ENCODE results near the gene COL4A6.

COL4A6 gene

DNA sequence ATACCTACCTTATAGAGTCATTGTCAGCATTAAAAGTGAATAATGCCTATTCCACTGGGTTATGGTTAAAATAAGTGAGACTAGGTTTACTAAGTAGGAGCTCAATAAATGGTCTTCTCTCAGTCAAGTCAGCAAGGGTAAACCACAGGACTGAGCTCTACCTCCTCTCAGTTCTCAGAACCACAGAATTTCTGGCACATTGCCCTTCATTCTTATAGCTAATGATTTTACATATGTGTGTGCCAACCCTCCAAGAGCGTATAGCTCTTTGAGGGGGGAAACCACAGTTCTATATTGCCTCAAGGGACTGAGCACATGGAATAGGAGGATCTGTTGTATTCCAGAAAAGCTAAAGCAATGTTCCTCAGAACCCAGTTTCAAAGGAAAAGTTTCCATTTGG, 221.8 kb downstream of the COL4A6 start:
- no peak for DNase-seq (ENCODE audit: low spot score)

DNA sequence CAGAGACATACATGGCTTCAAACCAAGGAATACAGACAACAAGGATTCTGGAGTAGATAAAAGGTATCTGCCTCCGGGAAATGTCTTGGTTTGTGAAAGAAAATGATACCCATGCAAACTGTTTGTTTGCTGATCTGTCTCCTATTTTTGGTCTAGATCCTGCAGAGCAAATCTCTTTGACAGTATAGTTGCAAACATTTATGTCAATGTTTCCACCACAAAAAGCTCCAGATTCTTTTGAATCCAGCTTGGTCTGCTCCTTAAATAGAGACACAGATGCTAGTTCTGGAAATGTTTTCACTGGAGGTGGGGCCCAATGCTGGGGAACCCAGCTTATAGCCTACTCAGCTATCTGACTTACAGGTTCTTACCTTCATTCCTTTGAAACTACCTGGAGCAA, 226.9 kb downstream of the COL4A6 start:
- DNase-seq (ENCODE audit: low spot score): no peak

DNA sequence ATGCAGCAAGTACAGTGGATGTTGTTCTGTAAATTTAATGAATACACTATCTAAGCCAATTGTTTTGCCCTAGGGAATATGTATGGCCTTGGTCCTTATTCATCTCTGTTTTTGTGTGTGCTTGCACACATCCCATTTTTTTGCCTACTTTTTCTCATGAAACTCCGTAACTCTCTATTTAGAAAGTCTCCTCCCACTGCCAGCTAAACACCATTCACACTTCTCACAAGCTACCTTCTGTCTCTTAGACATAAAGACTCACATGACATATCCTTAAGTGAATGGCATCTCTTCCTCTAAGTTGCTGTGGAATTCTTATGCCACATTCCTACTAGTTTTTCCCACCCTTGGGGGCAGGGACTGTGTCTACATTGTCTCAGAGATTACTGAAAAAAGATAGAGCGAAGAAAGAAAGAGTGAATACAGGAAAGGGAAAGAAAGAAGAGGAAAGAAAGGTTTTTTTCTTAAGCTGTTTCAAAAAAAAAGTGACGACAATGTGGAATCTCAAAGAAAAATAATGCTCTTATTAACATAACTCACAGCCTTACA, 229.1 kb downstream of the COL4A6 start:
- DNase-seq (ENCODE audit: low spot score): no peak

DNA sequence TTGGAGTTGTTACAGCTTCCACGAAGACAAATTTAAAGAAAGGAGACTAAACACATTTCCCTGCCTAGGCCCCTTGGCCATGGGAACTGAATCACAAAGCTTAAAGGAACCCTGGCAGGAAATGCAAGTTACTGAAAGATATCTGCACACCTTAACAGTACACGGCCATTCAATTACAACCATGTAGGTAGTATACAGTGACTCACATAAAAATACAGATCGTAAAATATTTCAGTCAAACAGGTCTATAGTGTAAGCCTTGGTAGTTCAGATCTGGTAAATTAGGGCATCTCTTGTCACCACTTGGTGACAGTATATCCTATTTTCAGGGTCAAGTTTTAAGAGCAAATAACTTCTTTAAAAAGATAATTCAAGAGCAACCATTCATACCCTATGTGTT, 234.7 kb downstream of the COL4A6 start:
- no peak for DNase-seq (ENCODE audit: low spot score)

DNA sequence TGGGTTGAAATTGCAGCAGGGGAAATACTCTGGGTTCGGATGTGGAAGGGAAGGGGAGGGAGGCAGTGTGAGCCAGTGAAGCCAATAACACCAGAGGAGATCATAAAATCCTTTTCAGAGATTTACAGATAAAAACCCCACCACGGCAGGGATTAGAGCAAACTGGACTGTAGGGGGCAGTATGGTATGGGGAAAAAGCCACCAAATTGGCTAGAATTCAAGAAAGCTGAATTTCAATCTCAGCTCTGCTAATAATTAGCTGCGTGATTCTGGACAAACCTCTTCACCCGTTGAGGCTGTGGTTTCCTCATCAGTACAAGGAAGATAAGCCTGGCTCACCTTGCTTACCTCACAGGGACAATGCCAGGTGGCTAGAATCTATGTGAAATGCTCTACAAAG, 238.5 kb downstream of the COL4A6 start:
- no peak for DNase-seq (ENCODE audit: low spot score)

DNA sequence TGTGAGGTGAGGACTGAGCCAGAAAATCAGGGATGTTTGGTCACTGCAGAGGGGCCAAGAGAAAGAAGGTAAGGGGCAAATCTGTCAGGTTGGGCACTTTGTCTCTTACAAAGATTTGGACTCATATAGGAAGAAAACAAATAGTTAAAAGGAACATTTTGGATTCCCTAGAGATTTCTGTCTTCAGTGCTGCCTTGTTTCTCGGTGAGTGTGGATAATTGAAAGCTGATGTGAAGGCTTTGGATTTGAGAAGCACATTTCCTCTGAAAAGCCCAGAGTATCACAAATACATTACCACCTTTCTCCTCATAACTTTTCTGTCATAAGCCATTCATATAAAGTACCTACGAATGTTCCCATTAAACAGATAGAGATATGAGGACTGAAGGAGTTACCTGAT, 239.2 kb downstream of the COL4A6 start:
- DNase-seq (ENCODE audit: low spot score): no peak

DNA sequence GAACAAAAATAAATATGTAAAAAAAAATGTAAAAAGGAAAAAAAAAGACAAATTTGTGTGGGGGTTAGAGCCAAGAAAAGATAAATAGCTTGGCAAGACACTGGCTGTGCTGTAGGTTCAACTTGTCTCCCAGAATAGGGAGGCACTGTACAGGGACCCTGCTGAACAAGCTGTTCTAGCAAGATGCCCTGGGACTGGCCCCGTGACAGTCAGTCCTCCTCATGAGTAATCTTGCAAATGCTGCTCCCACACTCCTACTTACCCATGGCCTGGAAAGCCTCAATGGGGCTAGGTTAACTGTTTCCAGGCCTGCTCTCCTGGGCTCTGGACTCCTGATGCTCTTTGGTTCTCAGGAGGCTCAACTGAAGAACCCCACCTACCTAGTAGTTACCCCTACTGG, 239.8 kb downstream of the COL4A6 start:
- DNase-seq (ENCODE audit: low spot score): no peak

DNA sequence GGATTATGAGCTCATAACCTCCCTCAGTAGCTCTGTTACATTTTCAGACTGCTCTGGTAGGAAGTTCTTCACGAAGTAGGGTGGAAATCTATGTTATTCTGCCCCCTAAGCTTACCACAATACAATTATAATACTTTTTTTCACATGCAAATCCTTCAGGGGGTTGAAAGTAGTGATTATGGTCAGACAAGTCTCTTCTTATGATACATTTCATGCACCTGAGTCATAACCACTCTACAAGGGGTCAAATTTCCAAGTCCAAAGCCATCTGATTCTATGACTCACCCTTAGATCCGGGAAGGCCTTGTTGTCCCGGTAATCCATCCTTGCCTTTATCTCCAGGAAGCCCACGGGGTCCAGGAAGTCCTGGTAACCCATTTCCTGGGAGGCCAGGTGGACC, 251.4 kb downstream of the COL4A6 start:
- DNase-seq (ENCODE audit: low spot score): no peak

DNA sequence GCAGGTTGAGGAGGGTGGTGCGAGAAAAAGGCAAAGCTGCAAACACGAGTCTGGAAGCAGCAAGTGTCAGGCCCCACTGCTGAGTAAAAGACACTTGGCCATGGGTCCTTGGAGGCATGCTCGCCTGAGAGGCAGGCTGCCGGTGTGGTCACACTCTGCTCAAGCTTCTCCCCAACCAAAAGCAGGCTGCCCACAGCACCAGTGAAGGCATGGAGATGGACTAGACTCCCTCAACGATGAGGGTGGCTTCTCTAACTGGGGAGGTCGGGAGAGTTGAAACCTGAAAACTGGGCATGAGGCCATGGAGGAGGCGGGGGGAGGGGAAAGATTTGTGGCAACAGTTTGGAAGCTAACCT, 260.1 kb downstream of the COL4A6 start:
- no peak for DNase-seq (ENCODE audit: low spot score)

DNA sequence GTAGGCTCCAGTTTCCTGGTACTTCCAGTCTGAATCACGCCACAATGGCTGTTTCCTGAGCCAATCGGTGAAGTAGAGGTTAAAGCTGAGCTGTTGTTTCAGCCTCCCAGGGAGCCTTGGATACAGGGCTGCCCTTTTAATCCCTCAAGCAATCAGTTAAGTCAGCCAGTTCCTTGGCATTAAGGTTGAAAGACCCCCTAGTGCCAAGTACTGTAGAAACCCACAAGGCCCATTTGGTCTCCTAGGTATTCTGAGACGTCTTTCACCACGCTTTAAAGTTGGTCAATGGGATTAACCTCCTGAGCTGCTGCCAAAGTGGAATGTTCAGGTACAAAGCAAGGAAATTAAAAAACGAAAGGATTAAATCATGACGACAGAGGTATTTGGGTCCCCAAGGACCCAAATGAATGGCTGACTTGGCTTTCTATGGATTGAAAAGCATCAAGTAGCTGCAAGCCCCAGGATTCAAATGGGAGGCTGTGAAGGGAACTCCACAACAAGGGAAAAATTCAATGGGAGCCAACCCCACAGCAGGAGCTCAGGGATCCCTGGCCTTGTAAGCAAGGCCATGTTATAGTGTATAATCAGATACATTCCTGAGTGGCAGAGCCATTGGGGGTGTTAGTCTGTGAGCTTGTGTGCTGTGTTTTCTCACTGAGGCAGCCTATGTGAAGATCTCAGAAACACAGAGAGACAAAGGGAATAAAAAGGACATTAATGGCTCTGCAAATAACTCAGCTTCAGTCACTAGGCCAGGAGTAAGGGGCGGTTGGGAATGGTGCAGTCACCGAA, 260.7 kb downstream of the COL4A6 start:
- no peak for DNase-seq (ENCODE audit: low spot score)

DNA sequence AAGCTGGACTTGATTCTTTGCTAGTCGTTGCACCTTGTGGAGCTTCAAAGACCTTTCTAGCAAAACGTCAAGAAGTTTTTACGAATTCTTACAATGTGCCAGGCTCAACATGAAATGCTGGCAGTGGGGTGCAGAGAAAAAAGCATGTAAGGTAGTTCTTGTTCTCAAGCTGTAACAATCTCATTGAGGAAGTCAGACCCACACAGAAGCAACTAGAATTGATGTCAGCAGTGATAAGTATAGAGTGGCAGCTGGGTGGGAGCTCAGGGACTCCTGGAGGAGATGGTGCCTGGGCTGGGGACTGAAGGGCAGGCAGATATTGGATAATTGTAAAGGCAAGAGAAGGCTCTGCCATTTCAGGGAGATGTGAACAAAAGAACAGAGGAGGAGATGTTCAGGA, 264.3 kb downstream of the COL4A6 start:
- DNase-seq (ENCODE audit: low spot score): no peak

DNA sequence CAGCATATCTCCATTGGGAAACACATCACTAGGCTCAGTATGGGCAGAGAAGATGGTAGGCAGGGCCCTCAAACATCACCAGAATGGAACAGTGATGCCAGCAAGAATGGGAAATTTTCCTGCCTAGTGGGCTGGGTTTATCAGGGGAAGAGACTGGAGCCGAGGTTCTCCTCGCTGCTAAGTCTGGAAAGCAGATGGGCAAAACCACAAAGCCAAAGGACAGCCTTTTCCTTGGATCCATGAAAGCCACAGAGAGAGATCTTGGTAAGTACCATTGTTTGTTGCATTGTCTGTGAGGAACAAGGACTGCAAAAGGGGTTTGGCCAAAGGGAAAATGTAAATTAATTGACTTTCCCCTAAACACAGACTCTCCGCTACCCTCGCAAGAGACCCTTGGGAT, 266.6 kb downstream of the COL4A6 start:
- DNase-seq (ENCODE audit: low spot score): no peak

DNA sequence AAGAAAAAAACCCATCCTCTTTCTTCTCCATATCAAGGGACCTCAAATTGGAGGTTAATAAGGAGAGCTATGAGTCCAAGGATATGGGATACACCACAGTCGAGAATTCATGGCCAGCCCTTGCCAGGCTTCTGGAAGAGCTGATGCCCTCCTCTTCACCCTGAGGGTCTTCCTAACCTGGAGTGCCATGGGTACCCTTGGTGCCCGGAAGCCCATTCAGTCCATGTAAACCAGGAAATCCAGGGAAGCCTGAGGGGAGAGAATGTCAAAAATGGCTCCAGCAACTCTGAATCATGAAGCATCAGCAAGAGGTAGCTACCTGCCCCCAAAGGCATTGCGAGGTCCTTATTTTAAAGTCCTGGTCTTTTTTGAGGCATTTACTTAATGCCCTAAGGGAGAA, 268.5 kb downstream of the COL4A6 start:
- DNase-seq (ENCODE audit: low spot score): no peak

DNA sequence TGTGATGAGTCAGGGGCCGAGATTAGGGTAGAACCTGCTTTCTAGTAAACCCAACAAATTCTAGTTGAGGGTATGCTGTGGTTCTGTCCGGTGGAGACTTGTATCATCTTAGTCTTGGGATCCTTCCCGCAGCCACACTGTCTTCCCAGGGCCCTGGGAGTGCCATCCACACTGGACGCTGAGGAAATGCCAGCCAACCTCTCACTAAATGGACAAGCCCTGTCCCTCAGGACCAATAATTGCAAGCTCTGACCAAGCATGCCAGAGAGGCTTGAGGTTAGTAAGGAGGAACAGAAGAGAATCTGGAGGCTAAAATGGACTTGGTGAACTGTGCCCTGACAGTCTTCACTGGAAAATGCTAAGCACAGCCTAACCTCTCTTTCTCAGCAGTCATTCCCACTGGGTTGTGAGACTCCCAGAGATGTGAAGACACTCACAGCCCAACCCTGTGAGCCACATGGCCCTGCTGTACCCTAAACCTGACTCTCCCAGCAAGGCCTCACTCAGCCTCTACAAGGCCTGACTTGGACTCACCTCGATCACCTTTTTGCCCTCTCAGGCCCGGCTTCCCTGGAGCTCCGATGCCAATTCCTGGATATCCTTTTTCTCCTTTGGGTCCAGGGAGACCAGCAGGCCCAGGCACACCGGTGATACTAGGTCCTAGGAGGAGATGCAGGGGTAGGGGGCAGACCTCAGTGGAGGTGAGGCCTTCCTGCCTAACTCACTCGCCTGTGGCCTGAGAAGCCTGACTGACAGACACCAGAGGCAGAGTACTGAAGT, 269.1 kb downstream of the COL4A6 start:
- no peak for DNase-seq (ENCODE audit: low spot score)

DNA sequence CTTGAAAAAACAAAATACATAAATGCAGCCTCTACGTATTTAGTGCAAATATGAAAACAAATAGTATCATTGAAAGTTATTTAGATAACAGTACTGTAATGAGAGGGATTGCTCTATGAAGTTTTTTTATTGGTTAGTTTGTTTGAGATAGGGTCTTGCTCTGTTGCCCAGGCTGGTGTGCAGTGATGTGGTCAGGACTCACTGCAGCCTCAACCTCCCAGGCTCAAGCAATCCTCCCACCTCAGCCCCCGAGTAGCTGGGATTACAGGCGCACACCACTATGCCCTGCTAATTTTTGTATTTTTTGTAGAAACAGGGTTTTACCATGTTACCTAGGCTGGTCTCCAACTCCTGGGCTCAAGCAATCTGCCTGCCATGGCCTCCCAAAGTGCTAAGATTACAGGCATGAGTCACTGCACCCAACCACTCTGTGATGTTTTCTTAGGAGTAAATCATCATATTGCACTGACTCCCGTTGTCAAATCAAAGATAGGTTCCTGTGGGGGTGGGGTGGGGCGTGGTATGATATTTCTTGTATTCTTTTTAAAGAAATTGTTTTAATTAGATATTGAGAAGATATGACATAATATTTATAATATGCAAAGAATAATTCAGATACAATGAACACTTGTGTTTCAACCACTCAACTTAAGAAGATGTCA, 270.9 kb downstream of the COL4A6 start:
- no peak for DNase-seq (ENCODE audit: low spot score)

DNA sequence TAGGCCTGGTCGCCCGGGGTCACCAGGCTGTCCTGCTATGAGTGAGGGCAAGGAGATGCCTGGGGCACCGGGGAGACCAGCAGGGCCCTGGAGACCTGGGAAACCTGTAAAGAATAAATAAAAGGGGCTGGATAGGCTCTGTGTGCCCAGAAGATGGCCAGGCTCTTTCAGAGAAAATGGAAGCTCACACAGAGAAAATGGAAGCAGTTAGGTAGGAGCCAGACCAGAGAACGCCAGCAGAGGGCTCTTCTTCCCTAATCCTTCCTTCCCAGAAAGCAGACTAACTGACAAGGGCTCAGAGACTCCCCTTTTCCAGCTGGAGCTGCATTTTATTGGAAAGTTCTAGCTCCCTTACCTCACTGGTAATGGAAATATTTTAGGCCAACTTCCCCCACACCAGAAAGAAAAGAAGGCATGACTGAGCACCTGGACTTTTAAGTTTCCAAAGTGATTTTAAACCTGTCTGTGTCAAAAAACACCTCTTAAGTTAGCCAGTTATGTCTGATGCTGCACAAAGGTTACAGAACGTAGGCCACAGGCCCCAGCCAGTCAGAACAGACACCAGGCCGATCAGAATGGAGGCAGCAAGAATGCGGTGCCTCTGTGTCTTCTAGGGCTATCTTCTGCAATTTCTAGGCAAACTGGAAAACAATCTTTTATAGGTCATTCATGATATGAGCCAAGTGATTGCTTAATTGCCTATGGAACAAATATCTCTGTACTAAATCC, 272.7 kb downstream of the COL4A6 start:
- no peak for DNase-seq (ENCODE audit: low spot score)

DNA sequence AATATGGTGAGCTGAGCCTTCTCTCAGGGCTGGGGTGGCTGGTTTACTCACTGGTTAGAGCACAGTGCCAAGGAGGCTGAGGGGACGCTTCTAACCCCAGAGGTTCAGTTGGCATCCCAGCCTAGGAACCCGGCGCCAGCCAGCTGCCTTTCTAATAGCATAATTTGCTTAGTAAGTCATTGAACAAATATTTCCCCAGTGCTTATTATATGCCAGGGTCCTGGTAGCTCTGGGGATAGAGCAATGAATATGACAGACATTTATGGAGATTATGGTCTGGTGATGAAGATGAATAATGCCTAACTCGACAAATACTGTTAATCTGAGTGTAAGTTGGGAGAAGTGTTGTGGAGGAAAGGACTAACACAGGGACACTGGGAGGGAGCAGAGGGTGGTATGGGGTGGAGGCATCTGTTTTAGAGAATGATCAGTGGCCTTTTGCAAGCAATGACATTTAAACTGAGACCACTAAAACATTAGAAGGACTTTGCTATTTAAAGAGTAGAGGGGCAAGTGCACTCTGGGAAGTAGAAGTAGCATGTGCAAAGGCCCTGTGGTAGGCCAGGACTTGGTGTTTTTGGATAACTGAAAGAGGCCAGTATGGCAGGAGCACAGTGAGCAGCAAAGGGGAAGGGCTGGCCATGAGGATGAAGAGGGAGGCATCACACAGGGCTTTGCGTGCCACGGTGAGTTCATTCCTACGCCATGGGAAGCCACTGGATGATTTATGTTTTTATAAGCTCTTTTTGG, 274.7 kb downstream of the COL4A6 start:
- DNase-seq (ENCODE audit: low spot score): no peak

DNA sequence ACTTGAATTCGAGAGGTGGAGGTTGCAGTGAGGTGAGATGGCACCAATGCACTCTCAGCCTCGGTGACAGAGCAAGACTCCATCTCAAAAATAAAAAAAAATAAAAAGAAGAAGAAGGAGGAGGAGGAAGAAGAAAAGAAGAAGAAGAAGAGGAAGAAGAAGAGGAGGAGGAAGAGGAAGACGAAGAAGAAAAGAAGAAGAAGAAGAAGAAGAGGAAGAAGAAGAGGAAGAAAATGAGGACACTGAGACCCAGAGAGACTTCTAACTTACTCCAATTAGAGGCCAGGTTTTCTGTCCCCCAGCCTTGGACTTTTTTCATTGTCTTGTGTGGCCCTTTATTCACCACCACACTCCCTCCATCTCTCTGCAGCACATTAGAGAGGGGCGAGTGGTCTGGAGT, 276.0 kb downstream of the COL4A6 start:
- no peak for DNase-seq (ENCODE audit: low spot score)

DNA sequence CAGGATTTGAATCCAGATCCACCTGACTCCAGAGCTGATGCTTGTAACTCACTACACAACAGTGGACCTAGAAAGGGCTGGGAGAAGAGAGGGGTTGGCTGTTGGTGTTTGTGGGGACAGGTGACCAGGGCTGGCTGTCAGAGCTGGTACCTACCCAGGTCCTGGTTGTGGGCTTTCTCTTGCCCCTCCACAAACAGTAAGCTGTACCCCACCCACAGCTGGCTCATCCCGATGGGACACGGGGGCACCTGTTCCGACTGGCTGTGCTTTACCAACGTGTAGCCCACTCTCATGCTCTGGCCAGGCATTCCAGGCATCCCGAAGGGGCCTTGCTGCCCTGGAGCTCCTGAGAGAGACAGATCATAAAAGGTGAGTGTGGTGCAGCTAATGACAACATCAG, 277.9 kb downstream of the COL4A6 start:
- no peak for DNase-seq (ENCODE audit: low spot score)

DNA sequence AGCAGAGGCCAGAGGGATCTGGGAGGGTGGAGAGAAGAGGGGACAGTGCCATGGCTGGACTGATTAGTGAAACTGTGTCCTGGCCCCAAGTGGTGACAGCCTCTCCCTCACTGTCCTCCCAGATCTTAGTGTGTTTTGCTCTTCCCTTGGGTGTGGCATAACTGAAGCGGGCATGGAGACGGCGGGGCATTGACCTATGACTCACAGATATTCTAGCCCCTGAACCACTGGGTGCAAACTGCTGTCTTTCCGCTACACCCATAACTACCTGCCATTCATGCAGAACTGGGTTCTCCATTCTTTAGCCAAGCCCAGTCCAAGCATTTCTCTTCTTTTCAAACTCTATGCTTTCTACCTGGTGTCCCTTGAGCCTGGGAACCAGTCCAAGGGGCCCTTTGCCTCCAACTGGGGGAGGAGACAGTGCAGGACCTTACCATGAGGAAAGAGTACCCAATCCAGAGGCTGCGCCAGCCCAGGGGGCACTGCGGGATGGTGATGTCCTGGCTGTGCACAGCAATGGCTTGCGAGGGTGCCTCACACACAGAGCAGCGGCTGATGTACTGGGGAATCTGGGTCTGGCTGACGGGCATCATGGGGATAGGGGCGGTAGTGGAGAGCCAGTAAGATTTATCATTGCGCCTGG, 279.1 kb downstream of the COL4A6 start:
- no peak for DNase-seq (ENCODE audit: low spot score)

DNA sequence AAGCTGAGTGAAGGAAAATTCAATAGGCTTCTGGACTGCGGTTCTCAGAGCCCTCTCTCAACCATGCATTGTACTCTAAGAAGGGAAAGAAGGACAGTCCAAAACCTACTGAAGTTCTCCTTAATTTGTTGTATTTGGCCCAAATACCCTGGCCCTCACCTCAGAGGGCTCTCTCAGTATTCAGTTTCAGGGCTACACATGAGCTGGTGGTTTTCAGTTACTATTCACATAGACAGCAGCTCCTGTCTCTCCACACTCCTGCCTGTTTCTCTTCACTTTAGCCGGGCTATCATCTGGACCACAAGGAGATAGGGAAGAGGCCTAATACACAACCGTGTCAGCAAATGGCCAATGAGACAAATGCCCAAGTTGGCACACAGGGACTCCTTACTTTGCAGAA, 280.6 kb downstream of the COL4A6 start:
- no peak for DNase-seq (ENCODE audit: low spot score)
